HFF-Myc (cell line): ENCODE results near the gene CHIT1.

Experiments
- DNase-seq: peaks from one replicate; pipeline ENCODE4 v3.0.0-alpha.2; 2011; ENCODE audit warnings: low read depth; ENCODE audit errors: extremely low read depth
- H3K4me3 ChIP-seq: replicated peaks from 2 replicates; pipeline ENCODE4 v1.5.1; 2011; ENCODE audit warnings: low read depth, mild to moderate bottlenecking, control low read depth, low read length
- TF ChIP-seq, protein P1 (sequence below): IDR thresholded peaks from 2 replicates; pipeline ENCODE4 v1.5.1; 2012; ENCODE audit warnings: mild to moderate bottlenecking, low read depth, low read length, control low read depth; ENCODE audit errors: missing control alignments

CHIT1 gene

GRCh38 chr1:203199816-203200571 is 29.5 kb downstream of the CHIT1 start:
- DNase-seq, result no peak
- no peak overlapping the region for H3K4me3 ChIP-seq
- TF ChIP-seq, protein P1, sequence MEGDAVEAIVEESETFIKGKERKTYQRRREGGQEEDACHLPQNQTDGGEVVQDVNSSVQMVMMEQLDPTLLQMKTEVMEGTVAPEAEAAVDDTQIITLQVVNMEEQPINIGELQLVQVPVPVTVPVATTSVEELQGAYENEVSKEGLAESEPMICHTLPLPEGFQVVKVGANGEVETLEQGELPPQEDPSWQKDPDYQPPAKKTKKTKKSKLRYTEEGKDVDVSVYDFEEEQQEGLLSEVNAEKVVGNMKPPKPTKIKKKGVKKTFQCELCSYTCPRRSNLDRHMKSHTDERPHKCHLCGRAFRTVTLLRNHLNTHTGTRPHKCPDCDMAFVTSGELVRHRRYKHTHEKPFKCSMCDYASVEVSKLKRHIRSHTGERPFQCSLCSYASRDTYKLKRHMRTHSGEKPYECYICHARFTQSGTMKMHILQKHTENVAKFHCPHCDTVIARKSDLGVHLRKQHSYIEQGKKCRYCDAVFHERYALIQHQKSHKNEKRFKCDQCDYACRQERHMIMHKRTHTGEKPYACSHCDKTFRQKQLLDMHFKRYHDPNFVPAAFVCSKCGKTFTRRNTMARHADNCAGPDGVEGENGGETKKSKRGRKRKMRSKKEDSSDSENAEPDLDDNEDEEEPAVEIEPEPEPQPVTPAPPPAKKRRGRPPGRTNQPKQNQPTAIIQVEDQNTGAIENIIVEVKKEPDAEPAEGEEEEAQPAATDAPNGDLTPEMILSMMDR, result no peak

GRCh38 chr1:203199481-203199815 is 30.0 kb downstream of the CHIT1 start:
- TF ChIP-seq, protein P1, result no peak

GRCh38 chr1:203199002-203199401 is 30.5 kb downstream of the CHIT1 start:
- no peak overlapping the region for H3K4me3 ChIP-seq
- TF ChIP-seq, protein P1, result no peak
- DNase-seq, result no peak

More at GRCh38 chr1:203199481-203199815, 30.0 kb downstream of the CHIT1 start:
- H3K4me3 ChIP-seq, result no peak overlapping the region
- no peak for DNase-seq

- DNase-seq, result peak; percentile 52
- no peak overlapping the region for H3K4me3 ChIP-seq
- TF ChIP-seq, protein P1, result no peak
Measured at GRCh38 chr1:203197625-203198024, 31.8 kb downstream of the CHIT1 start.

- TF ChIP-seq, protein P1, result no peak
- DNase-seq, result no peak
- H3K4me3 ChIP-seq, result no peak overlapping the region
Measured at GRCh38 chr1:203196371-203196770, 33.1 kb downstream of the CHIT1 start.

- no peak for DNase-seq
- H3K4me3 ChIP-seq, result no peak overlapping the region
- TF ChIP-seq, protein P1, result no peak
Measured at GRCh38 chr1:203190949-203191348, 38.5 kb downstream of the CHIT1 start.

DNA sequence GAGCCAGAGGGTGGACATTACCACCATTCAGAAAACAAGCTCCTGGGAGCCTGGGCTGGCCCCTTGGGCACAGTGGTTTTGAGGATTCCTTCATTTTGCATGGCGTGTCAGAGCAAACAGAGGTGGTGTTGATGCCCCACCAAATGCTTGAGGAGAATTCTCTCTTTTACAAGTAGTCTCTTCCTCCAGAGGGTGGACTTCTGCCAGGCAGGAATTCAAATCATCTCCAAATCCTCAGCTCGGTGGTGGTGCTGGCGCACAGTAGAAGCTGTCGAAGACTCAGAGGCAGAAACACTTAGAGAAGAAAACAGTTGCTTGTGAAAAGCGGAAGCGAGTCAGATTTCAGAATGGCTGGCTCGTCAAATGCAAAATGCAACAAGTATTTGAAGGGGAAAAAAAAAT is 39.5 kb downstream of the CHIT1 start:
- DNase-seq, result no peak
- TF ChIP-seq, protein P1, result no peak
- H3K4me3 ChIP-seq, result no peak overlapping the region
